Mesenchymal stem cell (in vitro differentiated cells and primary cell): ENCODE results near the gene GP1BB.

Experiments used
- DNase-seq: peaks from one replicate; pipeline ENCODE4 v3.0.0-alpha.2; 2013
- H2AFZ ChIP-seq: one replicate; pipeline ENCODE4 v1.6.1; 2013; ENCODE audit warnings: low read depth, mild to moderate bottlenecking, control low read depth, inconsistent platforms, low read length, moderate library complexity
- H2AK5ac ChIP-seq: 2 replicates; pipeline ENCODE4 v1.6.1; 2013; ENCODE audit warnings: low read length, moderate library complexity, mild to moderate bottlenecking, inconsistent platforms; ENCODE audit not compliant: severe bottlenecking
- H2BK120ac ChIP-seq: one replicate; pipeline ENCODE4 v1.6.1; 2013; ENCODE audit warnings: low read depth, mild to moderate bottlenecking, inconsistent platforms, low read length, moderate library complexity
- H2BK12ac ChIP-seq, 2 experiments: one replicate each; pipeline ENCODE4 v1.6.1; 2013; ENCODE audit warnings: inconsistent platforms in 2 of 2, low read length in 2 of 2, mild to moderate bottlenecking in 2 of 2, moderate library complexity in 2 of 2, control low read depth in 1 of 2
- H2BK15ac ChIP-seq: one replicate; pipeline ENCODE4 v1.6.1; 2013; ENCODE audit warnings: mild to moderate bottlenecking, low read depth, inconsistent platforms; ENCODE audit not compliant: poor library complexity, severe bottlenecking
- H2BK5ac ChIP-seq: 2 replicates; pipeline ENCODE4 v1.6.1; 2013; ENCODE audit warnings: low read depth, mild to moderate bottlenecking, low read length, control low read depth, inconsistent platforms; ENCODE audit not compliant: poor library complexity, severe bottlenecking
- H3K14ac ChIP-seq, 2 experiments: one replicate each; pipeline ENCODE4 v1.6.1; 2013; ENCODE audit warnings: inconsistent platforms in 2 of 2, low read length in 2 of 2, control low read depth in 1 of 2, mild to moderate bottlenecking in 1 of 2, moderate library complexity in 1 of 2
- H3K18ac ChIP-seq, 2 experiments: one replicate each; pipeline ENCODE4 v1.6.1; 2013; ENCODE audit warnings: inconsistent platforms in 2 of 2, low read length in 2 of 2, control low read depth in 1 of 2, low read depth in 1 of 2, mild to moderate bottlenecking in 1 of 2
- H3K23ac ChIP-seq, 2 experiments: one replicate each; pipeline ENCODE4 v1.6.1; 2013; ENCODE audit warnings: inconsistent platforms in 2 of 2, low read length in 2 of 2, mild to moderate bottlenecking in 2 of 2, moderate library complexity in 2 of 2, control low read depth in 1 of 2
- H3K27ac ChIP-seq: 2 replicates; pipeline ENCODE4 v1.5.1; 2013; ENCODE audit warnings: mild to moderate bottlenecking, moderate library complexity, low read length, control low read depth, inconsistent platforms; ENCODE audit not compliant: poor library complexity, severe bottlenecking
- H3K27me3 ChIP-seq, 2 experiments: 2 replicates each; pipeline versions ENCODE4 v1.6.1 to v1.7.0; 2013; ENCODE audit warnings: low read length in 2 of 2, mild to moderate bottlenecking in 2 of 2, moderate library complexity in 2 of 2, control low read depth in 1 of 2, inconsistent platforms in 1 of 2; ENCODE audit not compliant: control insufficient read depth in 1 of 2, insufficient read depth in 1 of 2
- H3K36me3 ChIP-seq, 2 experiments: 2 replicates each; pipeline versions ENCODE4 v1.6.1 to v1.7.0; 2013; ENCODE audit warnings: low read length in 2 of 2, control low read depth in 1 of 2, inconsistent platforms in 1 of 2, low read depth in 1 of 2, mild to moderate bottlenecking in 1 of 2; ENCODE audit not compliant: insufficient read depth in 2 of 2, control insufficient read depth in 1 of 2
- H3K4ac ChIP-seq, 2 experiments: one replicate each; pipeline ENCODE4 v1.6.1; 2013; ENCODE audit warnings: inconsistent platforms in 2 of 2, low read length in 2 of 2, mild to moderate bottlenecking in 2 of 2, moderate library complexity in 2 of 2, control low read depth in 1 of 2, low read depth in 1 of 2
- H3K4me1 ChIP-seq: 2 replicates; pipeline ENCODE4 v1.6.1; 2013; ENCODE audit warnings: low read depth, low read length, control low read depth; ENCODE audit not compliant: control insufficient read depth, insufficient read depth
- H3K4me2 ChIP-seq: 2 replicates; pipeline ENCODE4 v1.6.1; 2013; ENCODE audit warnings: low read length, mild to moderate bottlenecking, inconsistent platforms; ENCODE audit not compliant: poor library complexity, severe bottlenecking
- H3K4me3 ChIP-seq, 2 experiments: 2 replicates each; pipeline versions ENCODE4 v1.5.1 to v1.7.0; 2013; ENCODE audit warnings: low read length in 2 of 2, mild to moderate bottlenecking in 2 of 2, control low read depth in 1 of 2, low read depth in 1 of 2; ENCODE audit not compliant: insufficient read depth in 1 of 2
- H3K79me1 ChIP-seq: replicated peaks from 2 replicates; pipeline ENCODE4 v1.6.1; 2013; ENCODE audit warnings: mild to moderate bottlenecking, control low read depth, low read length, inconsistent platforms; ENCODE audit not compliant: poor library complexity, severe bottlenecking
- H3K9ac ChIP-seq: 2 replicates; pipeline ENCODE4 v1.7.0; 2013; ENCODE audit warnings: mild to moderate bottlenecking, low read length, moderate library complexity
- H3K9me3 ChIP-seq: 2 replicates; pipeline ENCODE4 v1.7.0; 2013; ENCODE audit warnings: mild to moderate bottlenecking, low read length; ENCODE audit not compliant: control insufficient read depth
- H4K8ac ChIP-seq: one replicate; pipeline ENCODE4 v1.6.1; 2013; ENCODE audit warnings: inconsistent platforms, mild to moderate bottlenecking, low read length, moderate library complexity
- H4K91ac ChIP-seq: one replicate; pipeline ENCODE4 v1.6.1; 2013; ENCODE audit warnings: mild to moderate bottlenecking, low read length, inconsistent platforms
- WGBS: methylation state at CpG from one replicate; pipeline ENCODE4 v1.1.7; 2013; ENCODE audit warnings: mixed read lengths; 5-methylcytosine and 5-hydroxymethylcytosine counted together

The GP1BB gene

DNA sequence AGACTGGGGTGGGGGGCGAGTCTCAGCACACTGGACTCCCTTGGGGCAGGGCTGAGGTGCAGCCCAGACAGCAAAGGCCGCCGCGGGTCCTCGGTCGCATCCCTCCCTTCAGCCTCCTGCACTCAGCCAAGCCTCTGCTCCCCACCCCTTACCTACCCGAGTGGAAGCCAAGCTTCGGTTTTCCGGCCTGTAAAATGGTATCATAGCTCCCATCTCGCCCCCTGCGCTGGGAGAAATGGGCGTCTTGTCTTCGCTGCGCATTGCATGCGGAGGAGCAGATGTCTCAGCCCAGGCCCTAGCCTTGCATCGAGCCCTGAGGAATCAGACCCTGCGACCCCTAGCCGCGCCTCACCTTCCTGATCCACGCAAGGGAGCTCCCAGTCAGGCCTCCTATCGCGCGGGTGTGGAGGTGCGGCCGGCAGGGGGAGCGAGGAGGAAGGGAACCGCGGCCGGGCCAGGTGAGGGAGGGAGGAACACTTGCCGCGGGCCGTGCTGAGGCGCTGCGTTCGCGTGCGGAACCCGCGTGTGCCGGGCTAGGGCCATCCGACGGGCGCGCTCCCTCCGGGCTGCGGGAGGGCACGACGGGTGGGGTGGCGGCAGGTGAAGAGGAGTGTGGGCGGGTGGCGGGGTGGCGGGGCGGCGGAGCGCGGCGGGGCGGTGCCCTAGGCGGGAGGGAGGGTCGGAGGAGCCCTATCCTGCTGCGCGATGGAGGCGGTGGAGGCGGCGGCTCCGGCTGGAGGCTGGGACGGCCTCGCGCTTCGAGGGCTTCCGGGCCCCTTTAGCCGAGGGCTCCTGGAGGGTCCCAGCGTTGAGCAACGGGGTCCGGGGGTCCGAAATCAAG, 33.2 kb downstream of the GP1BB start:
- Histone ChIP-seq H4K91ac (no peak overlapping the region), H2BK12ac (no peak overlapping the region)
- 7% methylated on average over 52 of the region's 76 CpGs for WGBS

GRCh38 chr22:19757140-19757984, 34.0 kb downstream of the GP1BB start:
- Histone ChIP-seq H2AK5ac (no peak overlapping the region), H3K4me1 (peaks cover 36% of the 10 kb centered on the region), H3K79me1 (no peaks in the 10 kb centered on the region), H3K9me3 (no peaks in the 10 kb centered on the region), H2BK5ac (no peak overlapping the region), H2BK12ac (no peak overlapping the region), H3K18ac (no peak overlapping the region), H3K9ac (no peak overlapping the region), H3K27ac (no peak overlapping the region), H2BK15ac (no peak overlapping the region), H3K4me2 (no peak overlapping the region), H3K23ac (no peak overlapping the region), H4K8ac (no peak overlapping the region), H3K14ac (no peak overlapping the region), H3K4me3 (no peak overlapping the region), H4K91ac (no peak overlapping the region), H3K4ac (no peak overlapping the region), H2AFZ (no peak overlapping the region), H3K36me3 (peaks cover 0 to 5% of the 10 kb centered on the region in 2 experiments), H2BK120ac (no peak overlapping the region), H3K27me3 (peaks cover 67 to 88% of the 10 kb centered on the region in 2 experiments)
- peak; percentile 31 for DNase-seq
- 21% methylated on average over 16 of the region's 16 CpGs for WGBS

More for the DNA sequence above, 33.2 kb downstream of the GP1BB start:
- peaks cover 34% of the 10 kb centered on the region for H3K4me1 ChIP-seq
- no peak overlapping the region for H2BK120ac ChIP-seq
- H3K23ac ChIP-seq, result no peak overlapping the region
- H2BK15ac ChIP-seq, result no peak overlapping the region
- no peaks in the 10 kb centered on the region for H3K9me3 ChIP-seq
- peak overlapping the region; percentile 43 for H3K4me2 ChIP-seq
- H2AFZ ChIP-seq, result no peak overlapping the region
- no peak overlapping the region for H3K27ac ChIP-seq
- no peak overlapping the region for H3K14ac ChIP-seq
- H3K4ac ChIP-seq, result no peak overlapping the region
- no peak overlapping the region for H2BK5ac ChIP-seq
- peak; percentile 20 for DNase-seq
- no peak overlapping the region for H3K9ac ChIP-seq
- H3K36me3 ChIP-seq, result peaks cover 0 to 5% of the 10 kb centered on the region in 2 experiments
- H2AK5ac ChIP-seq, result no peak overlapping the region
- no peak overlapping the region for H4K8ac ChIP-seq
- H3K18ac ChIP-seq, result no peak overlapping the region
- no peak overlapping the region for H3K4me3 ChIP-seq
- H3K27me3 ChIP-seq, result peaks cover 67 to 88% of the 10 kb centered on the region in 2 experiments
- H3K79me1 ChIP-seq, result no peaks in the 10 kb centered on the region

DNA sequence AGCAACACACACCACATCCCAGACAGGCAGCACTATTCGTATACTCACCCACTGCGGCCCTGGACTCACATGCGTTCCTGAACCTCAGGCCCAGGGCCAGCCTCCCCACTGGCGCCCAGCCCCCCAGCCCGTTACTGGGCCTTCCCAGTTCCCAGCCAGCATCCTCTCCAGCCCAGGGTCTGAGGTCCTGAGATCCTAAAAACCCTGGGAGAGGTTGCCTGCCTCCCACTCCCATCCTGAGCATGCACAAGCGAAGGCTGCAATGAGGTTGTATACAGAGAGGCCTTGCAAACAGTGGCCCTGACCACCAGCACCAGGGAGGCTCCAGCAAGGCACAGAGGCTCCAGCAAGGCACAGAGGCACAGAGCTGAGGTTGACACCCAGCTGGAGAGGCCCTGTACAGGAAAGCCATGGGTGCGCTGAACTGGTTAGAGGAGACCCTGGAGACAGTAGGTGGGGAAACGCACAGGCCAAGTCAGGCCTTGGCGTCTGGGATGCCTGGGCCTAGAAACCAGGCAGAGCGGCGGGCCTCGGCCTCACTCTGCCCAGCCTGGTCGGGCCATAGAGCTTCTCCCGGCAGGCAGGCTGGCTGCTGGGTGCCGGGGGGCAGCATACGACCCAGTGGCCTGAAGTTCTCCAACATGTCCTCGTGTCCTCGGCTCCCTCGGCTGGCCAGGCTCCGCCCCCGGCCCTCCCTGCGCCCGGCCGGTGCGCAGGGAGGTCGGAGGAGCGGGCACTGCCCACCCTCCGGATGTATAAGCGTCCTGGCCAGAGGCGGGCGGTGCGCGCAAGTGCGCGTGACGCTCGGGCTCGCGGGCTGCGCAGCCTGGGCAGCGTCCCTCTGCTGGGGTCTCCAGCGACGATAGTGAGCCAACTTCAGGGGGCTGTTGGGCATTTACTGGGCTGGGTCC, 34.9 kb downstream of the GP1BB start:
- Histone ChIP-seq H4K91ac (no peak overlapping the region), H3K4me3 (no peak overlapping the region), H3K18ac (no peak overlapping the region), H4K8ac (no peak overlapping the region), H3K4me2 (no peak overlapping the region), H3K27me3 (peaks cover 76 to 88% of the 10 kb centered on the region in 2 experiments), H3K14ac (no peak overlapping the region), H3K4ac (no peak overlapping the region), H2BK5ac (no peak overlapping the region), H2BK120ac (no peak overlapping the region), H3K79me1 (no peaks in the 10 kb centered on the region), H2AFZ (no peak overlapping the region), H2AK5ac (no peak overlapping the region), H3K9me3 (no peaks in the 10 kb centered on the region), H3K23ac (no peak overlapping the region), H2BK12ac (no peak overlapping the region), H3K9ac (no peak overlapping the region), H3K27ac (no peak overlapping the region), H3K4me1 (peaks cover 36% of the 10 kb centered on the region), H3K36me3 (peaks cover 0 to 5% of the 10 kb centered on the region in 2 experiments), H2BK15ac (no peak overlapping the region)
- WGBS, result 21% methylated on average over 43 of the region's 43 CpGs
- DNase-seq, result no peak
